Tongue (tissue), 2 donors: ENCODE data around the gene OPTC. TPM values are rescaled to one million over a fixed set of nuclear protein-coding genes. Genes with fewer than 3 reads are reported as not detected.

ENCODE experiments used
- DNase-seq: peaks from one replicate; pipeline ENCODE4 v3.0.0-alpha.2; 2015
- total RNA-seq: library from RNA; depleted of rRNA; stranded (reverse); fragments of >200 nt; gene quantifications from one replicate; pipeline ENCODE4 v1.2.3, GENCODE V29; 2014

OPTC gene
- total RNA-seq, 1 donor from 2014 or later = not detected

DNA sequence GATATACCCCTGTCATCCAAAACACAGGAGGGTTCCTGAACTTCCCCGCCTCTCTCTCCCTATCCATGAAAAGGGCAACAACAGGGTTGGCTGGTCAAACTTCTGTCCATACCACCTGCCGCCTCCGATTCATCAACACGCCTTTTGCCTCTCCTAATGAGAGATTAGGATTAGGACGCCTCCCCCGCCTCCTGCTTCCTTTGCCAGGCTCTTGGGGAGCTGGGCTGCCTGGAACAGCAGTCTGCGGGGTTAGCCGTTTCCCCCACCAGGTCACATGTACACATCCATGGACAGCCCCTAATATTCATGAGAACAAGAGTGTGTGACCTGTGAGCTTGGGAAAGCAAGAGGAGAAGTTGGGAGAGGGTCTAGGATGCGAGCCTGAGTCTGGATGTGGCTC, 2.3 kb upstream of the OPTC start:
- DNase-seq = no peak

DNA sequence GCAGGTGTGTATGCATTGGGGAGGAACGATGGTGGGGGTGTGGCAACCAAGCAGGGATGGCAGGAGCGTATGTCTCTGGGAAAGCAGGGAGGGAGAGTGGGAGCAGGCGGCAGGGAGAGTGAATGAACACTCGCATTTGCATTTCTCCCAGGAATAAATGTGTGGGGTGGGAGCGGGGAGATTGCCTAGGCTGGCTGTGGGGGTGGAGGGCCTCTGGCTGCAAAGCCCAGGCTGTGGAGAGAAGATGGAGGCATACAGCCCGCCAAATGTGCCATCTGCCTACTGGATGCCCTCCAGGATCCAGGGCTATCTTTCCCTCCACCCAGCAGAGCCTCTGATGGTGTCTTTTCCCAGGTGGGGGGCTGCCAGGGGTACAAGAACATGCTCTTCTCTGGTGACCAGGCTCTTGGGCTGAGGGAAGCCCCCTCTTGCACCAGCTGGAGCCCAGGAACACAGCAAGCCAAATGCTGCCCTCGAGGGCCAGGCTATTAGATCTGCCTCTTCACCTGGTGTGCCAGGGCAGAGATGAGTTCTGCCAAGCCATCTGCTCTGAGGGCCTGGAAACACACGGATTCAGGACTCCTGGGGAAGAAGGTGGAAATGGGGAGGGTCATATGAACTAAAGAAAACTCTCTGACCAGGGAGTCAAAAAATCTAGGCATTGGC, 1.7 kb upstream of the OPTC start:
- no peak for DNase-seq

DNA sequence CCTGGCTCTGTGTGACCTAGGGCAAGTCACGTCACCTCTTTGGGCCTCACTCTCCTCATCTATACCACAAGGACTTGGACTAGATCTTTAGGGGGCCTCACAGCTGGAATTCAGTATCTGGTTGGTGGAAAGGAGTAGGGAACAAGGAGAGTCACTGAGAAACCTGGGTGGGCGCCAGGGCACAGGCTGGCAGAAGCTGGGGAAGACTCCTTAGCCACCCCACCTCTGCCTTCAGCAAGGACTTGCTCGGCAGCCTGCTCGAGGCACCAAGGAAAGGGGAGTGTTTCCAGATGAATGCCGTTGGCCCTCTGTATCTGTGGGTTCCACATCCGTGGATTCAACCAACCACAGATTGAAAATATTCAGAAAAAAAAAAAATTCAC, 1.2 kb upstream of the OPTC start:
- no peak for DNase-seq

DNA sequence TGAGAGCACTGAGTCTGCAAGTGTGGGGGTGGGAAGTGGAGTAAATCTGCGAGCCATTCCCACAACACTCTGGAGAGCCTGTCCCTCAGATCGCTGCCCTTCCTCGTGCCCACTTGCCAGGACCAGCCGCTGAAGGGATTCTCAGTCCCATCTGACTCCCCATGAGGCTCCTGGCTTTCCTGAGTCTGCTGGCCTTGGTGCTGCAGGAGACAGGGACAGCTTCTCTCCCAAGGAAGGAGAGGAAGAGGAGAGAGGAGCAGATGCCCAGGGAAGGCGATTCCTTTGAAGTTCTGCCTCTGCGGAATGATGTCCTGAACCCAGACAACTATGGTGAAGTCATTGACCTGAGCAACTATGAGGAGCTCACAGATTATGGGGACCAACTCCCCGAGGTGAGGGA, 1.9 kb downstream of the OPTC start:
- no peak for DNase-seq

DNA sequence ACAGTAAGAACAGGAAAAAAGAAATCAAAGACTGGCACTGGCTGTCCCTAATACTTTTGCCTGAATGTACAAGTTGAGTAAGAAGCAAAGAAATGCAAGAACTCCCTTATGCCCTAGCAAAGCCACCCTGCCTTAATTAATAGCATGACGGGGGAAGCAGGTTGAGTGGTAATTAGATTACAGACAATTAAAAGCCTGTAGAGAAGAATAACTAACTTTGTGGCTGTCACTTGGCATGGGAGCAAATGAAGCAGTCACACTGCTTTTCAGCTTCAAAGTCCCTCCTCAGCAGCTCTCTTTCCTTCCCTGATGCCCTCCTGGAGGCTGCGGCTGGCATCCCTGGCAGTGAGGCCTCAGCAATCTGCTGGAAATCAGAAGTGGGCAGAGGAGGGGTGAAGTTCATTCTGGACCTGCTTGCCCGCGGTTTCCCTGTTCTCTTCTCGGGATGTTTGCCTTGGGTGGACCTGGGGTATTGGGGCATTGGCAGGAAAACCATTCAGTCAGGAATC, 3.4 kb downstream of the OPTC start:
- DNase-seq = no peak

DNA sequence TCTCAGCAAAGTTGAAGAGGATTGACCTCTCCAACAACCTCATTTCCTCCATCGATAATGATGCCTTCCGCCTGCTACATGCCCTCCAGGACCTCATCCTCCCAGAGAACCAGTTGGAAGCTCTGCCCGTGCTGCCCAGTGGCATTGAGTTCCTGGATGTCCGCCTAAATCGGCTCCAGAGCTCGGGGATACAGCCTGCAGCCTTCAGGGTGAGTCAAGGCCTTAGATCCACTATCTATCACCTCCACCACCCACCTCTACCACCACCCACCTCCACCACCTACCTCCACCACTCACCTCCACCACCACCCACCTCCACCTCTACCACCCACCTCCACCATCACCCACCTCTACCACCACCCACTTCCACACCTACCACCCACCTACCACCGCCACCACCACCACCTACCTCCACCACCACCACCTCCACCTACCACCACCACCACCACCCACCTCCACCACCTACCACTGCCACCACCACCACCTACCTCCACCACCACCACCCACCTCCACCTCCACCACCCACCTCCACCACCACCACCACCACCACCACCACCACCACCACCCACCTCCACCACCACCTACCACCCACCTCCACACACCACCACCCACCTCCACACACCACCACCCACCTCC, 5.8 kb downstream of the OPTC start:
- no peak for DNase-seq

DNA sequence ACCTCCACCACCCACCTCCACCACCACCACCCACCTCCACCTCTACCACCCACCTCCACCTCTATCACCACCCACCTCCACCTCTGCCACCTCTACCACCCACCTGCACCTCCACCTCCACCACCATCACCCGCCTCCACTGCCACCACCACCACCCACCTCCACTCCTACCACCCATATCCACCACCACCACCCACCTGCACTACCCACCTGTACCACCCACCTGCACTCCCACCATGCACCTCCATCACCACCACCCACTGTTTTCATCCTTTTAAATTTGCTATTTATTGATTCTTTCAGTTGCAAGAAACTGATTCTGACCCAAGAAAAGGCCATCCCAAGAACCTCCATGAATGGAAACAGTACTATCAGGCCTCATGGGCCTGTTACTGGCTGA, 6.3 kb downstream of the OPTC start:
- no peak for DNase-seq

DNA sequence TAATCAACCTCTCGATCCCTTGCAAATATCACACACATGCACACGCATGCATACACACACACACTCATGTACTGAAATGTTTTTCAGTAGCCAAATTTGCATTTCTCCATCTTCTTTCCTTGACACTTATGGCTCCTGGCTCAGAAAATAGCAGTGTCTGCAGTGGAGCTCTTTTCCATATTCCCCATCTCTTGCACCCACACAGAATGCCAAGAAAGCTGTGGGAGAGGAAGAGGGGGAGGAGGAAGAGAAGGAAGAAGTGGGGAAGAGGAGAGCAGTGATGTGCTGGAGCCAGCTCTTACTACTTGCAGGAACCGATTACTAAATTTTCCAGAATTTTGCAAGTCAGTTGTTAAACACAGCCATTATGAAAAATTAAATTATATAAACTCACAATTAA, 9.9 kb downstream of the OPTC start:
- no peak for DNase-seq

DNA sequence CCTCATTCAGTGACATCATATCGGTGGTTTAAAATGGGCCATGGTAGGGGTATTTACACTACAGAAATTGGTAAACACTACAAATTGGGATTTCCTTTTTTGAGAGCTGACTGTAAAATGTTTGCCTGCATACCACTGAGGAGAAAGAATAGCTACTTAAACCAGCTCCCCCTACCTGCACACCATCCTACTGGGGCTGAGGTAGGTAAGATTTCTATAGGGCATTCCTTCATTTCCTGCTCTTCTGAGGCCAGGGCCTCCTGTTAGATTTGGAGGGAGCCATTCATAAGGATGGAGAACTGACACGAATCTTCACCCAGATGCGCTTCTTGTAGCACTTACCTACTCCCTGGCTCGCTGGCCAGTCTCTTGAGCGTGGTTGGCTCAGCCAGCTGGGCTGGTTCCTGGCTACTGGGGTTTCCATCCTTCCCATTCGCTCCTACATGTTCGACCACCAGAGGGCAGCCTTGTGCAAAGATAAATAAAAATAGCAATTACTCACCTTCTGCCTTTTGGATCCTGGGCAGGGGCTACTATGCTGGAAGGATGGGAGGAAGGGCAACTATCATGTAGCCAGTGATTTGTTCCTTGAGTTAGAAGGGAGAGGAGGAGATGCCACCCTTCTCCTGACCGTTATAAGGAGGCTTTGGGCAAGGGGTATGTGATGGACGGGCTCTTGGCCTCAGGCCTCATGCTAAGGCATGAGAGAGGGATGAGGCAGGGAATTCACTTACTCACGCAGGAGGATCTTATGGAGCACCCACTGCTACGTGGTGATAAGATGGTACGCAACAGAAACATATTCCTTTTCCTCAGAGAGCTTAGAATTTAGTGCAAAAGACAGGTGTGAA, 10.7 kb downstream of the OPTC start:
- peak; percentile 96 for DNase-seq

DNA sequence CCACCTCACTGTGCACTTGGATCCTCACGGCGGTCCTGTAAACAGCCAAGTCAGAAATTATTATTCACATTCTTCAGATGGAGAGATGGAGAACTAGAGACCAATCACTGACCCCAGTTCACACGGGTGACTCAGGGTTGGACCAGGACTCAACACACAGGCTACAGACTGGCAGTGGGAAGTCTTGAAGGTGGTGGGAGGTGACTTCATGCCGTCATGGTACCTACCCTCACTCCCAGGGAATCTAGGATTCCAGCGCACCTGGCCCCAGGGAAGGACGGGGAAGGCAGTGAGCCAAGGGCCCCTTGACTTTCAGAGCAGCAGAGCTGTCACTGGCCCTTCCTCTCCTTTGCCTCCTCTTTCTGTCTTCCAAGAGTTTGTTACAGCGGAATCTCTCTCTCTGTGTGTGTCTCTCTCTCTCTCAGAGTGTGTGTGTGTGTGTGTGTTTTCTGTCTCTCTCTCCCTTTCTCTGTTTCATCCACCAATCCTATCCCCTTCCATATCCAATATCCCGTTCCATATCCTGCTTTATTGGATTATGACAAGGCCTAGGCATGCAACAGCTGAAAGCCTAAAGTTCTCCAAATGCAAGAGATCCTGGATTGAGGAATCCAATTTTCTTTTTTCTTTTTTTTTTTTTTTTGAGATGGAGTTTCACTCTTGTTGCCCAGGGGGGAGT, 11.7 kb downstream of the OPTC start:
- peak; percentile 82 for DNase-seq

DNA sequence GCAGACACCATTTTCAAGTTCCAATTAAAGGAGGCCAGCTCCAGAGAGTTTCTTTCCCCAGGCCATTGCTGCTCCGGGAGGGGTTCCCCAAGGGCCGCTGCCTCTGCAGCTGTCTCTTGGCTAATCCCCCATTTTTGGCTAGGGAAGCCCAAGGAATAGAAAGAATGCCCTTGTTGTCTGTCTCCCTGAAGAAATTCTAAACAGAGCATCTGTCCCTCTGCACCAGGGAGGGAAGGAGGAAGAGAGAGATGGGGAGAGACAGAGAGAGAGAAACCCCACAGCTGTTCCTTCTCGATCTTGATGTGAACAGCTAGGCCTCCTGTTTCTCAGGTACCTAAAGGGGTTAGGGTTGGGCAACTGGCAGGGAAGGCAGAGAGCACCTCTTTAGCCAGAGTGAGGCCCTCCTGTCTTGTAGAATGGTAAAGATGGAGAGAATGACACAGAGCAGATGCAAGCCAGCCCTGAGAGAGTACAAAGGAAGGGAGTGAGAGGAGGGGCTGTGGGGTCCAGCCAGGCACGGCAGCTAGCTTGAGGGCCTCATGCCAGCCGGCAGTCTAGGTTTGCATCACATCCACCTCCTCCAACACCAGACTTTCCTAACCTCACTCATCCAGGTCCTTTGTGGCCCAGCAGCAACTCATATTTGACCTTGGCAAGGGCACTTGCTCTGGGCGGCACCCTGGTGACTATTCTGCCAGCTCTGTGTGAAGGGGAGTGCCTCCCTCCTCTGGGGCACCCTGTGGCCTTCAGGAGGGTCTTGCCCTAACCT, 13.1 kb downstream of the OPTC start:
- peak; percentile 92 for DNase-seq

DNA sequence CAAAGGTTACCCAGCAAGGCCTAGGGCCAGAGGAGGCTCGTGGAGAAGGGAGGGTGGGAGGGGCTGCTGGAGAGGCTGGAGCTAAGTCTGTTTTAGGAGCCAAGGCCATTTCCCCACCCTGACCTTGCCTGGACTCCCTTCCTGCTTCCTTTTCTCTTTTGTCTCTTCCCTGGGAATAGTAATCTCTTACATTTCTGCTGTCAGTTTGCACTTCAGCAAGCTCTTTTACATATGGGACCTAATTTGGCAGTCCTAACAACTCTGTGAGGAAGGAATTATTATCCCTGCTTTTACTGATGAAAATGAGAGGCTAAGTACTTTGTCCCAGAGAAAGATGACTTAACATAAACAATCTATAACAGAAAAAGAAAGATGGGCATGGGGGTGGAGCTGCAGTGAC, 13.8 kb downstream of the OPTC start:
- DNase-seq = peak; percentile 48

DNA sequence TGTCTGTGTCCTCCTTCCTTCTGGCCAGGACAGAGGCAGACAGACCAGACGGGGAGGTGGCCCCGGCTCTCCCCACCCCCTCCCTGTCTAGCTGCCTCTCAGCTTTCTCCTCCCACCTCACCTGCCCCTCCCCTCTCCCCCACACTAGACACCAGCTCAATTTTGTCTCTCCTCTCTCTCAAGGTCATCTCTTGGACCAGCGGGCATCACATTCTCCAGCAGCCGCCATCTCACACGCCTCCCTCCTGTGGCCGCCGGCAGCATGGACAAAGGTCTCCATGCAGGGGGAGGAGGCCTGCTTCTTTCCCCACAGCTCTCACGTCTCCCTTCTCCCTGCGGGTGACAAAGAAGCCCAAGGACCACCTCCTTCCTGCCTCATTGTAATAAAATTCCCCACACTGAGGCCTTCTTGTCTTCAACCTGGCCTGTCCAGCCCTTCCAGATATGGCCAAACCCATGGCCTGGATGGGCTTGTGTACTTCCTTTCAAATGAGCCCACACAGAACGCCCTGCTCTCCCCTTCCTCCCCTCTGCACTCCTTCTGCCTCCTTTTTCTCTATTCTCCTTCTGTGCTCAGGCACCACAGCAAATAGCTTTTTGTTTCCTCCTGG, 14.6 kb downstream of the OPTC start:
- DNase-seq = peak; percentile 29

DNA sequence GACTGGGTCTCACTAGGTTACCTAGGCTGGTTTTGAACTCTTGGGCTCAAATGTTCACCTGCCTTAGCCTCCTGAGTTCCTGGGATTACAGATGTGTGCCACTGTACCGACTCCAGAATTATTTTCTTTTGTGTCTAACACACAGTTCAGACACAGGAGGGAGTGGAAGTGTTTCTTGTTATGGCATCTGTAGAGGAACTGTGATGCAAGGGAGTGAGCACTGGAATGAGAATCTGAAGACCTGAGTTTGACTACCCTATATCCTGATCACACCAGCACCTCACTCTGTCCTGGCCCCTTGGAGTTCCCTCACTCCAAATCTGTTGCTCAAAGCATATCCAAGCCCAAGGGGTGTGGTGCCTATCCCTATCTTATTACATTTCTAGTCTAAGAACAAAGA, 15.2 kb downstream of the OPTC start:
- no peak for DNase-seq

DNA sequence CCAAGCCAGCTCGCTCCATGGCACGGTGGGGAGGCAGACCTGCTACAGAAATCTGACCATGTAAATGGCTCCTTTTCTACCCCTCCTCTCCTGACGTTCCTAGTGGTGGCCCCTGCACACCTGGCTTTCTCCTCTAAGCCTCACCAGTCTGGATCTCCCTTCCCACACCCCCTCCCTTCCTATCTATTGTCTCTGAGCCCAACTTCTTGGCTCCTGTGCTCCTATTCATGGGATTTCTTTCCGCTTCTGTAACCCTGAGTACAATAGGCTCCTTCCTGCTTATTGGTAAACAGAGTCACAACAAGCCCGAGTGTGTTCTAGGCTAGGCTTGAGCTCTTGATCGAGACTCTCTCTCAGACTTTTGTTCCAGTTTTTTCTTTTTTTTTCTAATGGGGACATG, 17.6 kb downstream of the OPTC start:
- no peak for DNase-seq

DNA sequence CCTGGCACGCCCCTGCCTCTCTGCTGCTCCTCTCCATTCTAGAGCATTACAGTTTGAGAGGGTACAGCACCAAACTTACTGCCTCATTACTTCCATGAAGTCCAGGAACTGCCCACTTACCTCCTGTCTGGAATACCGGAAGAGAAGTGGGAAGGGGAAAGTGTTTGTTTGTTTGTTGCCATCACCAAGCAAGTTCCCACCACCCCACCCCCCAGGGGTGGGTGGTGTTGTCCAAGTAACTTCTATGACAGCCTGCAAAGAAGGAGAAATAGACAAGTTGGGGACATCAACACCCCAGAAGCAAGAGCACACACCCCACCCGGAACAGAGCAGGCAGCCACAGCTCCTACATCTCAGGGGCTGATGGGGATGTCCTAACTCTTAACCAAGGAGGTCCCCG, 18.0 kb downstream of the OPTC start:
- no peak for DNase-seq

DNA sequence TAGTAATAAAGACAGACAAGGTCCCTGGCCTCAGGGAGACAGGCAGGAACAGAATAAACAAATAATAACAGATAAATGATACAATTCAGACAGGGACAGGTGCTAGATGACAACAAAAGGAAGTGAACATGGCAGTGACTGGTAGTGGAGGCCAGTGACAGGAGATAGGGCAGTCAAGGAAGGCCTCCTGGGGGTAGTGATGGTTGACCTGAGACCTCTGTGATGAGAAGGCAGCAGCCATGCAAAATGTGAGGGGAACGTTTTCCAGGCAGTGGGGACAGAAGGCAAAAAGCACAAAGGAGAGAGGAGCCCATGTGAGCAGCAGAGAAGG, 18.5 kb downstream of the OPTC start:
- DNase-seq = no peak

DNA sequence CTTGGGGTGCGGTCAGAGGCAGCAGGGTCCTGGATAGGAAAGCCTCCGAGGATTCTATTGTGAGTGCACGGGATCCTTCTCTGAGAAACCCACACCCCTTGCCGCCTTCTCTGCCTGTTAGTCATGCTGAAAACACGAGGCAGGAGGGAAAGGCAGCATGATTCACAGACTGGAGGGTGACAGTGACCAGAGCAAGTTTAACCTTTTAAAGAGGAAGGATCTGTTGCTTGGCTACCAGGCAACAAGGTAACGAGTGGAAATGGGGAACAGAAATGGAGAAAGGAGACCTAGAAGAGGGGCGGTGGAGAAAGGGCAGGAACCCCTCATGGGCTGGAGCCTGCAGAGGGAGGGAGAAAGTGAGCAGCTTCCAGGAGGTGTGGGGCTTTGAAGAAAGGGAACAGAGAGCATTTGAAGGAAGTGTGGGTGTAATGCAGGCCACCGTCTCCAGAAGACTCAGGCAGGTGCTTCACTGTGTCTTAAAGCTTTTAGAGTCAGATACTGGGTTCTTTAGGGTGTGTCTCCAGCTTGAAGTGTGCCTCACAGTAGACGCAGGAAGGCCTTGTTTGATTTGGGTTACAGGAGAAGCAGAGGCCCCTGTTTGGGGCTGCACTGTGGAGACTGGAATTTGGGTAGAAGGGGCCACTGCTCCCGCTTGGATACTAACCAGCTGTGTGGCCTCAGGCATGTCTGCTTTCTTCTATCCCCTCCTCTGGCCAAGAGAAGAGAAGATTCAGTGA, 19.1 kb downstream of the OPTC start:
- peak; percentile 50 for DNase-seq

DNA sequence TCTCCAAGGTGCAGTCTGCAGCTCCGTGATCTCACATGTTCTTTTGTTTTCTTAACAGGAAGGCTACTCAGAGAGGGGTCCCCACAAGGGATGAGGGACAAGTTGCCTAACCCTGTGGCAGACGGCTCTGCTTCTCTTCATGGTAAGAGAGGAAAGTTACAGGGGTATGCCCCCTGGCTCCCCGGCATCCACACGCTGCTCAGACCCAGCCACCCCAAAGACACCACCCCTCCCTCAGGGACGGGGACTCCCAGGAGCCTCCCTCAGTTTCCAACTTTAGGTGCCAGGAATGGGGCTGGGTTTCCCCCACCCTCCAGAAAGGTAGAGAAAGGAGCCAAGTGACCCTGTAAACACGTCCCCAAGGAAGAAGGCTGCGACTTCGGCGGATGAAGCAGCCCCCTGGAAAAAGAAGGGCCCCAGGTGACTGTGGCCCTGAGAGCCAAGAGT, 19.7 kb downstream of the OPTC start:
- DNase-seq = no peak

DNA sequence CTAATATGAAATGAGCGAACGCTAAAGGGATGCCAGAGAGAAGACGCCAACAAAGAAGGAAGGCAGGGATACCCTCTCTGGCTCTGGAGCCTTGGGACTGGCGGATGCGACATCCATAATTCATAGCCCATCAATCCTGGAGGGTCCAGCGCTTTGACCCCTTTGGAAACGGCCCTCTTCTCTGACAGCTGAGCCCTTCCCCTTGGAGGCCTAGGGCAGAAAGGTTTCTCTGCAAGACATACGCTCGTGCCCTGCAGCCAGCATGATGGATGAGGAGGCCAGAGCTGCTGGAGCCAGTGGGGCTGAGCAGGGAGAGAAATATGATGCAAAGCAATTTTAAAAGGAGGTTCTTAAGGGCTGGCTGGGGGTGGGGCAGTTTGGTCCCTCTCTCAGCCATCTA, 22.2 kb downstream of the OPTC start:
- DNase-seq = no peak

DNA sequence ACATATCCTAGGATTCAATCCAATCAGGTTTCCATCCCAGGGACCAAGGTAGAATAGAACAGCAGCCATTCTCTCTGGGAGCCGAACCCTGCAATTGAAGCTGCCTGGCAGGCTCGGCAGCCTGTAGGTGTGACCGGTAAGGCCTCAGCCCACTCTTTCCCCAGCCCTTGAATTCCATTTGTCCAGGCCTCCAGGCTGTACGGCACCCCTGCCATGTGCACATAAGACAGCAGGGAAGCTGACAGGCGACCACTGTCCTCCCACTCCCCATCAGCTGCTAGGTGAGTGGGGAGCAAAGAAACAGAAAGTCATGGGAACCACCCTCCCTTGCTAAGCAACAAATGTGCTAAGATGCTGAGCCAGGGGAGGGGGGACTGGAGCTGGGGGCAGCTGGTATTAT, 23.0 kb downstream of the OPTC start:
- no peak for DNase-seq
